ENCODE measurements around the gene SASH3. TPM values are rescaled to one million over a fixed set of nuclear protein-coding genes. Genes with fewer than 3 reads are reported as not detected.

Gene SASH3
- polyA plus RNA-seq, 1 experiment = not detected

GRCh38 chrX:129784371-129784770 is 4.6 kb downstream of the SASH3 start:
- POLR2A ChIA-PET = no interaction called here
- Histone ChIP-seq H3K27me3 (ENCODE audit: control insufficient read depth, insufficient read depth, low read length) (no peaks in the 10 kb centered on the region), H3K4me3 (ENCODE audit: low read depth, low read length) (no peak overlapping the region), H3K36me3 (ENCODE audit: control insufficient read depth, insufficient read depth, low read length) (no peaks in the 10 kb centered on the region)
- DNase-seq (ENCODE audit: low read depth) = no peak
- TF ChIP-seq CTCF (IDR thresholded peaks at IDR 0.05; ENCODE audit: insufficient read depth, low read depth, low read length) = no peak
- CTCF ChIA-PET = no interaction called here

GRCh38 chrX:129785160-129785947 is 5.6 kb downstream of the SASH3 start:
- POLR2A ChIA-PET = no interaction called here
- no peak for TF ChIP-seq CTCF (IDR thresholded peaks at IDR 0.05; ENCODE audit: insufficient read depth, low read depth, low read length)
- CTCF ChIA-PET = no interaction called here
- Histone ChIP-seq H3K4me3 (ENCODE audit: low read depth, low read length) (no peak overlapping the region), H3K36me3 (ENCODE audit: control insufficient read depth, insufficient read depth, low read length) (no peaks in the 10 kb centered on the region), H3K27me3 (ENCODE audit: control insufficient read depth, insufficient read depth, low read length) (no peaks in the 10 kb centered on the region)
- no peak for DNase-seq (ENCODE audit: low read depth)

GRCh38 chrX:129786210-129786651 is 6.5 kb downstream of the SASH3 start:
- ChIA-PET CTCF (no interaction called here), POLR2A (no interaction called here)
- Histone ChIP-seq H3K36me3 (ENCODE audit: control insufficient read depth, insufficient read depth, low read length) (no peaks in the 10 kb centered on the region), H3K27me3 (ENCODE audit: control insufficient read depth, insufficient read depth, low read length) (no peaks in the 10 kb centered on the region), H3K4me3 (ENCODE audit: low read depth, low read length) (no peak overlapping the region)
- DNase-seq (ENCODE audit: low read depth) = no peak
- no peak for TF ChIP-seq CTCF (IDR thresholded peaks at IDR 0.05; ENCODE audit: insufficient read depth, low read depth, low read length)

DNA sequence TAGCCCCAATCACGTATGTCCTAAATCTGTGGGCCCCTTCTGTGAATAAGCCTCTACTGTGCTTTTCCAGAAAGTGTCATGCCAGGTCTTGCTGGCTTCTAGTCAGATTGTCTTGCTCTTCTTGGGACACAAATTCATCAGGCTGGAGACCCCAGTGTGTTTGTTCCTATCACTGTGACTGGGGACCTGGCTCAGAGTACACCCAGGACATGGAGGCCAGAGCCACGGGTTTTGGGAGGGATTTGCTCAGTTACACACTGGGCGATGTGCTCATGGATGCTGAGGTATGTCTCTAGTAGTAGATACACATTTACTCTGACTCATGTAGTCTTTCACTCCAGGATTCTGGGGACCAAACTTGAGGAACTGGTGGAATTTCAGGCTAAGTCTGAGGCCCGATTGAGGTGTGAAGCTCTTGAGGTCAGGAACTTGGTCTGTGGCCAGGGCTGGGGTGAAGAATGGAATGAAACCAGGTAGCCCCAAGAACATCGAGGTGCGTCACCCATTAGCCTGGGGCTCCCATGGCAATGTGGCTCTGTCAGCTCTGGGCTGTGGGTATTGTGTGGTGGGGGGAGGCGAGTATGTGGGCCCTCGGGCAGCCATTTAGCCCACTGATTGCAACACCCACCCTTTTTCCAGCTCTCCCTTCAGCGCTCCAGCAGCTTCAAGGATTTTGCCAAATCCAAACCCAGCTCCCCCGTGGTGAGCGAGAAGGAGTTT is 7.7 kb downstream of the SASH3 start:
- Histone ChIP-seq H3K4me3 (ENCODE audit: low read depth, low read length) (no peak overlapping the region), H3K36me3 (ENCODE audit: control insufficient read depth, insufficient read depth, low read length) (no peaks in the 10 kb centered on the region), H3K27me3 (ENCODE audit: control insufficient read depth, insufficient read depth, low read length) (no peaks in the 10 kb centered on the region)
- ChIA-PET POLR2A (no interaction called here), CTCF (no interaction called here)
- TF ChIP-seq CTCF (IDR thresholded peaks at IDR 0.05; ENCODE audit: insufficient read depth, low read depth, low read length) = no peak
- DNase-seq (ENCODE audit: low read depth) = no peak

GRCh38 chrX:129788527-129788926 is 8.8 kb downstream of the SASH3 start:
- Histone ChIP-seq H3K4me3 (ENCODE audit: low read depth, low read length) (no peak overlapping the region), H3K36me3 (ENCODE audit: control insufficient read depth, insufficient read depth, low read length) (no peaks in the 10 kb centered on the region), H3K27me3 (ENCODE audit: control insufficient read depth, insufficient read depth, low read length) (no peaks in the 10 kb centered on the region)
- ChIA-PET POLR2A (no interaction called here), CTCF (no interaction called here)
- no peak for TF ChIP-seq CTCF (IDR thresholded peaks at IDR 0.05; ENCODE audit: insufficient read depth, low read depth, low read length)
- DNase-seq (ENCODE audit: low read depth) = no peak

Data from BJ (cell line).